ENCODE measurements around the gene SLIT3.

SLIT3 gene

DNA sequence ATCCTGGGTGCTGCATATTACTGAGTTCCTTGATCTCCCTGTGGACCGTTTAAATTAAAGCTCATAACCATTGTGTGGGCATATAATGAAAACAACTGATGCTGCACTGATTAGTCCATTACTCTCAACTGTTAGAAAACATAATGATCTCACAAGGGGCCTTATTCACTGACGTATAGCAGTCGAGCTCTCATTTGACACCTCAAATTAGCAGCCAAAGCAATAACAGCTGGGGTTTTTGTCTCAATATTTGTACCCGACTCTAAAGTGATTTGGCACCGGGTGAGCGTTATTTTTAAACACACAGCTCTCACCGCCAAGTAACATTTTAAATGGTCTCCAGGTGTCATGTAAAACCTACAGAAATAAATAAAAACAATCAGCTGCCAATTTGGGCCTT, 469.6 kb downstream of the SLIT3 start:
- DNase-seq (ENCODE audit: low read depth in 3 of 3), result no peak

DNA sequence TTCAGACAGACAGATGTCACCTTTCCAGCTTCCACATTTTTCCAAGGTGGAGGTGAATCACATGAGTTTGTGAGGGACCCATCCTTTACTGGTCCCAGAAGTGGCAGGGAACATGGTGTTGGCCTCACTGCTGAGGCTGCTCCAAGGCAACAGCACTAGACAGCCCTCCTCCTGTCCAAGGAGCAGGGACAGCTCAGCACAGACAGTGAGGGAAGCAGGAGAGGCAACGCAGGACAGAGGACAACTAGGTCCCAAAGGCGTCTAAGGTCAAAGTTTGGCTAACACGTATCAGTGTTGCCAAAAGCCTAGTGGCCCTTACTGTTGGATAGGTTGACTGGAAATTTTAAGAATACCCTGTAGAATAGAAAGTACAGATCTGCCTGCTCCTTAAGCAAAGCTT, 470.1 kb downstream of the SLIT3 start:
- DNase-seq (ENCODE audit: low read depth in 3 of 3), result no peak

DNA sequence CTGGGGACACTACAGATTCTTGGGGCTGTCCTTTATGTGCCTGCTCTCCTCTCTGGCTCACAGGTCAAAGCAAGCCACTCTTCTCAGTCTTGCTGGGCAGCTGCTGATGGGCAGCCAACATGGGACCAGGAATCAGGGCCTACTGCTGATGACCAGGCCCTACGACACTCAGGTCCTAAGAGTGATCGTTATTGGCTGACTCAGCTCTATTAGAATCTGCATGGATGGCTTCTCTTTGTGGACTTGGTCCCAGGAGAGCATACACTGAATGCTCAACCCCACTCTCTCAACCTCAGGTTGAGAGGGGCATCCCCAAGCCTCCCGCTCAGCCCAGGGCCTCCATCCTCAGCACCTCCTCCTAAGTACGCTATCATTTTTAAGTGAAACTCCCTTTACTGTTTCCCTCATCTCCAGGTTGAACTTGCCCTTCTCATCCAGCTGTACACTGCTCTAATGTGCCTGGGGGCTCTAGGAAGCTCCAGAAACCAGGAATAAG, 471.0 kb downstream of the SLIT3 start:
- DNase-seq (ENCODE audit: low read depth in 3 of 3), result no peak

DNA sequence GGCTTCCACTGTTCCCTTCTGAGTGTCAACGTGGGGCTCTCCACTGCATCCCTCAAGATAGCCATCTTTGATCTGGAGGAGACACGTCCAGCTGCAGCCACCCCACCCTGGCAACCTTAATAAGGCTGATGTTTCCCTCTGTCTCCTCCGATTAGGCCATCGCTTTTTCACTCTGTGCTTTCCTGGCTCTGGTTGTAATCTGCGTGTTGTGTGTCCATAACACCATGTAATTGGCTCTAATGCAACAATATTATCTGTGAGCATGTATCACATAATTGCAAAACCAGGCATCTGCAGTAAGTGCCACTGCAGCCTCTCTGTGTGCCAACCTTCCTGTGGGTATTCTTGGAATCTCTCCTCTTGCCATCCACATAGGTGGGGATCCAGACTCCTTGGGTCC, 471.9 kb downstream of the SLIT3 start:
- no peak for DNase-seq (ENCODE audit: low read depth in 3 of 3)

DNA sequence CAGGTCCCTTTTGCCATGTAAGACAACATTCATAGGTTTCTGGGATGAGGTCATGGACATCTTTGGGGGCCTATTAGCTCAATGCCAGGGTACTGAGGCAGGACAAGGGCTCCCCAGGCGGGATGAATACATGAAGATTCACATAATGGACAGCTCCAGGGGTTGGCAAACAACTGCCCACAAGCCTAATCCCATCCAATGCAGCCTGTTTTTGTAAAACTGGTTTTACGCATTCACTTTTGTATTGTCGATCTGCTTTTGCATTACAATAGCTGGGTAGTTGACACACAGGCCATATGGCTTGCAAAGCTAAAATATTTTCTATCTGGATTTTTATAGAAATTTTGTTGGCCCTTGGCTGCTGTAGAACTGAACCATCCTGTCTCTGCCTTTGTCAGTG, 473.3 kb downstream of the SLIT3 start:
- no peak for DNase-seq (ENCODE audit: low read depth in 3 of 3)

DNA sequence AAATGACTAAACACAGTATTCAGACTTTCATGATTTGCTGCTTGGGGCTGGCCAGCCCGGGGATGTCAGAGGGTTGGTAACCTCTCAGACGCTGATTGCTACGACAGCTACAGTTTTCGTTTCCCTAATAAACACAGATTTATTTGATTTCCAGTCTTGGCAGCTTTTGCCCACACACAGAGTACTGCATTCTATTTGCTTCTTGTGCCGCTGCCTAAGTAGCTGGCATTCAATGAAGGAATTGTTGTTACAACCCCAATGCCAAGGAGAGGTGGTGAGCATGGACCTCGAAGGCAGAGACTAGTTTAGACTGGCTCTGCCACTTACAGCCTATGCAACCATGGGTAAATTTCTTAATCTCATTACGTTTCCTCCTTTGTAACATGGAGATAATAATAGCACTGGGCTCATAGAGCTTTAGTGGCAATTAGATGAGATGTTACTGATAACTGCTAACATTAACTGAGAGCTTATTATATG, 474.7 kb downstream of the SLIT3 start:
- no peak for DNase-seq (ENCODE audit: low read depth in 3 of 3)

DNA sequence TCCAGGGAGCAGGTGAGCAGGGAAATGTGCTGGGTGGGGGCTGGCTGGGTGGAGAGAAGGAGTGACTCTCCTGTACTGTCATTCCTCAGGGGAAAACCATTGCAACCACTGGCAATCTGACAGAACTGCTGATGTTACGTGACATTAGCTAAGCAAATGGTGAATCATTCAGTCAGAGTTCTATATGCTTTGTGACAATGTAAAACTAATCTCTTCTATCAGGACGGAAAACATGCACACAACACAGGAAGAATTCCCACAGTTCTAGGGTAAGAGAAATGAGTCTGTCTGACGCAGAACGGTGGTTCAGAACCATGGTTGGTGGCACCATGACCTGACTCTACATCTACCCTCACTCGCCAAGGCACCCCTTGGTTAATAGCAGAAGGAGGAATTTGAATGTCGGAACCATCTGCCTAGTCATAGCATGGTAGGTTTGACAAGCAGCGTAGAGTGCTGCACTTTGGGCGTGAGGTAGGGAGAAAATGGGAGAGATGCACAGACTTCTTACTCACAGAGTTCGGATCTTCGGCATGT, 478.1 kb downstream of the SLIT3 start:
- no peak for DNase-seq (ENCODE audit: low read depth in 3 of 3)

DNA sequence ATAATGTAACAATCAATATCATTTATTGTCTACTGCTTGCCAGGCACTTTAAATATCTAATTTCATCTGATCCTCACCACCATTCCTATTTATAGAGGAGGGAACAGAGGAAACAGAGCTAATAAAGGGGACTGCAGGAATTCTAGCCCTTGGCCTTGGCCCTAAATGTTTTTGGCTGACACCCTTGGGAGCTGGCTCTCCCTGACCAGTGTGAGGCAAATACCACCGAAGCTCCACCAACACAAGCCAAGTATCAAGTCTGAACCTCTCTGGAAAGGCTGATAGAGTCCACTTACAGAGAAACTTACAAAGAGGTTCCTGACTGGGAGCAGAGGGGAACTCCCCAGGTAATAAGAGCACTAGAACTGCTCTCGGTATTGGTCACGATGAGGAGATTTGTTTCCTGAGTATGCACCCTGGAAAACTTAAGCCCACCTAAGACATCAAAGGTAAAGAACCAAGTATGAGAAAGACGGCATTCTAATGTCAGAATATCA, 478.6 kb downstream of the SLIT3 start:
- DNase-seq (ENCODE audit: low read depth in 3 of 3), result no peak

DNA sequence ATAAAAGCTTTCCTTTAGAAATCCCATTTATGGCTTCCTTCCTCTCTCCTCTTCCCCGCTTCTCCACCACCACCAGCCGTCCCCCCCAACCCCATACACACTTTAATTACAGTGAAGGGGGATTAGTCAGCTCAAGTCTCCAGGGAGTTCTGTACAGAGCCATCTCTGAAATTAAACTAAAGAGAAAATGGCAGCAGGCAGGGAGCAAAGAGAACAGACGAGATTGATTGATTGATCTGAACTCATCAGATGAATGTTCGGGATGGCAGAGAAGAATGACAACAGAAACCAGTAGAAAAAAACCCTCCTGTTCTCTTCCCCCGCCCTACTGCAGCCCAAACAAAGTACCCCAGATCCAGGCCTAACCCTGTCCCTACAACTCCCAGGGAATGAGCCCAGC, 480.1 kb downstream of the SLIT3 start:
- DNase-seq (ENCODE audit: low read depth in 3 of 3), result no peak

DNA sequence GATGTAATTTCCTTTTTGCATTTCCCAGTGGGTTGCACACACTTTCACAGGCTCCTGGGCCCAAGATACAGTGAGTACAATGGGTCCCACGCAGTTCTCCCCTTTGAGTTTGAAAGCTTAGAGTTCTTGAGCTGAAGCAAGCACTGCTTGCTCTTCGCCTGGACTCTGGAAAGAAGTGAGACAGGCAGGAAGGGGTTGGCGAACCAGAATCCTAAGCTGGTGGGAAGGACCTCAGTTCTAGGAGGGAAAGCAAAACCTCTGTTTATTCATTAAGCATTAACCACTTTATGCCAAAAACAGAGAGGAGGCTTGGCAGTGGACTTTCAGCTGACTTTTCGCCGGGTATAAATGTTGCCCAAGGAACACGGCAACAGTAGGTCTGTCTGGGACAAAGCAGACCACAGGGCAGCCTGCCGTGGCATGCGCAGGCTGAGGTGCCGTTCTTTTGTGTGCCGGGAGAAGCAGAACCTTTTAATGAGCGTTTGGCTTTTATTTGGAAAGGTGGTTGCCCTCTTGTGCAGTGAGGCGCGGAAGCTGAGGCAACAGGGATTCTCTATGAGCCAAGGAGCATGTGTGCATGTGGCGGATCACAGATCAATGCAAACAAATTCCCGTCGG, 481.8 kb downstream of the SLIT3 start:
- no peak for DNase-seq (ENCODE audit: low read depth in 3 of 3)

DNA sequence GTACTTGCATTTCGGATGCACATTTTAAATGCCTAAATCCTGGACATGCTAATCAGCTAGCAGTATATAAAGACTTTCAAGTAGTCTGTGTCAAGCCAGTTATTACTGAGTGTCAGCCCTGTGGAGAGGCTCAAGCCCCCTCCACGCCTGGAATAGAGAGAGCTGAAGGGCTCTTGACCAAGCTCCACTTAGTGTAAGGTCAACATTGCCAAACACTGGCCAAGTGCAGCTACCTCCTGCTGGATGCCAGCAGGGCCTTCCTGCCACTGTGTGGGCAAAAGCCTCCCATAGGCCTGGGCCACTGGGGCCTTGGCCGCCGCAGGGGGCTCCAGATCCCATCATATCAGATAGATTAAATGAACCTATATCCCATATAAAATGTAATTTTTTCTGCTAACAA, 482.4 kb downstream of the SLIT3 start:
- DNase-seq (ENCODE audit: low read depth in 3 of 3), result no peak

DNA sequence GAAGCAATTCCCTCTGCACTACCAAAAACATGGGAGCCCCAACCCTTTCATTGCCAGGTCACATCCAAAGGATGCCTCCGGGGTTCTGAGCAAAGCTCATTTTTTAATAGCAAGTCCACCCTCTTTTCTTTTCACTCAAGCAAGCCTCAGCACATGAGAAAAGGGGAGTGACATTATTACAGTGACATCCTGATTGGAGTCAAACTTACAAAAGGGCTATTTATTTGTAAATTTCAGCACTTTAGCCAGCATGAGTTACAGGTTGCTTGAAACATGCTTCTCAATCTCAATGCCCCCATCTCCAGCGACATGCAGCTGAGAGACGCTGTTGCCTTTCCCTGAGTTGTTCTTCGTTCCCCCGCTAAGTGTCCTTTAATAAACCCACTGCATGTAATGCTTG, 483.3 kb downstream of the SLIT3 start:
- no peak for DNase-seq (ENCODE audit: low read depth in 3 of 3)

DNA sequence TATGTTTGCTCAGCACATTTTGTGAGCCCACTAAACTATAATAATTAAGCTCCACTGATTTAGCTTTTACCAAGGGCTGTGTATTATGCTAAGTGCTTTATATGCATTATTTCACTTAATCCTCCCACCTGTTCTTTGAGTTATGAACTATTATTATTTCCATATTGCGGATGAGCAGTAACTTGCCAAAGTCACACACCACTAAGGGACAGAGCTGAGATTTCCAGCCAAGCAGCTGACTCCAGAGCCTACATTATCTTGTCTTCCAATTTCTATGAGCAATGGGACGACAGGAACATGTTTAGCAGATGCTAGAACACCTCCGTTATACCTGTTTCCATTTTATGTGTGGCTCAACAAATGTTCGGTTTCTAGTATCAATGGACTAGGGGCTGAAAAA, 484.3 kb downstream of the SLIT3 start:
- no peak for DNase-seq (ENCODE audit: low read depth in 3 of 3)

DNA sequence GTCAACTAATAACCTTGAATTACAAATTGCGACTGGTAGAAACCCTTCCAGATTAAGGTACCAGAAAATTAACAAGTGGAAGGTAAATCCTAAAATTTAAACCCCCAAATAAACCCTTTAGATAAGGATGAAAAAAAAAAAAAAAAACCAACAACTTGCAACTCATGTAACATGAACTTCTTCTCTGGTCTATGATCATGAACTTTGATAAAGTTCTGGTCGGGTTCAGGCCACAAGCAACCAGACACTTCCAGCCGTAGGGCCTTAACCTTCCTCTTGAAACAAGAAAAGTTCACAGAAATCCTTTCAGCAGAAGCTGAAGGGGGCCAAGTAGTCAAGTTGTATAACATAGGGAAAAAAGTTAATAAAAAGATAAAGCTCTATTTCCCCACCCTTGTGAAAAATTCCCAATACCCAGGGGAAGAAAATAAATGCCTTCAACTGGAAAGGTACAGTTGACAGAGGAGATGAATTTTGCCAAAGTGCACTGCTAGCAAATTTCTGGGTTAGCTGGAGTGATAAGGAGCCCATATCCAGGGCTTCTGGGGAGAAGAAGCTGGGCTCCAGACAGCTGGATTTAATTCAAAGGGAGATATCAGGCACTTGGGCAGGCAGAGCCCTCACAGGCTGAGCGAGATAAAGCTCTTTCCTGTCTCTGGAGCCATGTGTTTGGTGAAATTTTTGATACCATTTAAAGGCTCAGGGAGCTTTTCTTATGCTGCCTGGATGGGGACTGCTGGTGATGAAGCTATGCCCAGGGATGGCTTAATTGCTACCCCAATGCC, 487.6 kb downstream of the SLIT3 start:
- DNase-seq (ENCODE audit: low read depth in 3 of 3), result no peak

DNA sequence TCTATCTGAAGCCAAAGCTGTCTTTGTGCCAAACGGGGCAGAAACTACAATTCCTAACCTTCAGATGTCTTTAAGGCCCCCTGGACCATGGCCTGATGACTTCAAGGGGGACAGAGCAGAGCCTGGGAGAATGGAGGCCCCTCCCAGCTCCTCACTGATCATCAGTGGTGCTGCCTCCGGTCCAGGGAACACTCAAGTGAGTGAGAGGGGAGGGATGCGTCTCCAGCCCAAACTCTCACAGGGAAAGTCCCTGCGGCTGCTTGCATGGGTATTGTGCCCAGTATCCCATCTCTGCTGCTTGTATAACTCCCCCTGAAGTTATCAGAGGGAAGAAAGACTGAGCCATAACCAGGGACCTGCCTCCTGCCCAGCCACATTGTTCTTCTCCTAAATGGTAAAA, 490.3 kb downstream of the SLIT3 start:
- DNase-seq (ENCODE audit: low read depth in 3 of 3), result no peak

DNA sequence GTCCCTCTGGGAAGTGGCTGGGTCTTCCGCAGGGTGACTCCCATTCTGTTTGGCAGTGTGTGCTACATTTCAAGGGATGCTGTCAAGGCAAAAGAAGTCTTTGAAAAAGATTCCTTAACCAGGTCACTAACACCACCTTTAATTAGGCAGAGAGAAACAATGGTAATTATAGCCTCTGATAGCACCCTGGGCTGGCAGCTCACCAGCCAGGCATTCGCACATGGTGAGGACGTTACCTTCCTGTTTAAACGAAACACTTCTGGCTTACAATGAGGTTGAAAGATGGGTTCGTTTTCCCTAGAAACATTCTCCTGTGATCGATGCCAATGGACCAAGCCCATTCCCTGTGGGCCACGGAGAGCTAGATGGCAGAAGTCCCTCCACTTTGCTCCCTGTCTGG, 491.7 kb downstream of the SLIT3 start:
- no peak for DNase-seq (ENCODE audit: low read depth in 3 of 3)

DNA sequence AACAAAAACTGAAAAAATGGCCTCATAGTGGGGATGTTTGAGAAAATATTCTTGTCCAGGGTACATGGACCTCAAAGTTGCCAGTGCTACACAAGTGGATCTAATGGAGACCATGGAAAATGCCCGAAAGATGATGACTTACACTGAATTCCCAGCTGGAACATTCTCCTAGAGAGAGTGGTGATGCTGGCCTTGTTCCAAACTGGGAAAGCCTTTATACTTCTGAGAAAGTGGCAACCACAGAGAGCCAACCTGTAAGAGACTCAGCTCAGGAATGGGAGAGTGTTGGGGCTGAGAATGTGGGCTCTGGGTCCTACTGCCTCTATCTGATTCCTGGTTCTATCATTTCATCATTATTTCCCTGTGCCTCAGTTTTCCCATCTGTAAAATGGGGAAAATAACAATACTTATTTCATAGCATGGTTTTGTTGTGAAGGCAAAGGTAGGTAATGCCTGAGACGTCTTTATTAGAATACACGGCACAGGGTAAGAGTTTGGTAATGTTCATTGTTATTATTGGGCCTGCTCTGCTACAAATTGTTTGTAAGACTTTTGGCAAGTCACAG, 492.8 kb downstream of the SLIT3 start:
- no peak for DNase-seq (ENCODE audit: low read depth in 3 of 3)

DNA sequence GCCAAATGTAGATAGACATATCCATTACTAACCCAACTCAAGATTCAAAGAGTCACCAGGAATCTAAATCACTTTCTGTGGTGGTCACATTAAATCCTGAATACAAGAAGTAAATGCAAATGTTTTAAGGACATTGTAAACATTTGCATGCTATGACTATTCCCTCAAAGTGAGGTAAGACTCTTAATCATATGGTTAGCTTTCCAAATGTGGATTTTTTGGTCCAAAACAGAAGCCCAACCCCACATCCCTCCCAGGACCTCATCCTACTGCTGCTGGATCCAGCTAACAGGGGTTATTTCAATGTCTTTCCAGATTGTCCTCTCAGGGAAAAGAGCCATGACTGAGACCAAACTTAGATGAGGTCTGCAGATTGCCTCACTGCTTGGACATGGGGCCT, 493.7 kb downstream of the SLIT3 start:
- DNase-seq (ENCODE audit: low read depth in 3 of 3), result no peak

DNA sequence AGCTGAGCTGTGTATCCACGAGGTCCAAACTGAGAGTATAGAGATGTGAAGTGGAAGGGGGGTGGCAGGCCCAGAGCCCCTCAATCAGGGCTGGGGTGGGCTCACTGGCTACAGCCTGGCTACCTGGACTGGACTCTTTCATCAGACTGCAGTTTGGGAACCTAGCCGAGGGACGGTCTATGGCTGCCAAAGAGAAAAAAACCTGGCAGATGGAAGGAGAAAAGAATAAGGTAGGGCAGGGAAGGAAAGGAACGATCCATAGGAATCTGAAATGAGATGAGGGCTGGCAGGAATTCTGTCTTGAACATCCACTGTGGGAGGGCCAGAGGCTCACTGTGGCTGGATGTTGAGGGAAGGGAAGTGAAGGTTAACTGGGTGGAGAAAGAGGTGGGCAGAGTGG, 497.4 kb downstream of the SLIT3 start:
- no peak for DNase-seq (ENCODE audit: low read depth in 3 of 3)

DNA sequence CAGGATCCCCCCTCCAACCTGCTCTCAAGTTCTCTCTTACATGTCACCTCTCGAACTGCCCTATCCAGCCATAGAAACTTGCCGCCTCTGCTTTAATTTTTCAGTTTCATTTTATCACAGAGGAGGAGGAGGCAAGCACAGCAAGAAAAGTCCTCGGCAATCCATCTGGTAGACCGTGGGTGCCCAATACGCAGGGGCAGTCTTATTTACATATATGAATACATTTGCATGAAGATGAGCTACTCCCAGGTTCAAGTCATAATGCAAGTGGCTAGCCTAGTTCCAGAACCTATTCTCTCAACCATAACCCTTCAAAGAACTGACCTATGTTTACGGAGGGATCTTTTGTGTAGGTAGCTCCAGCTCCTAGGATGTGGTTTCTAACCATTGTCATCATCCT, 498.6 kb downstream of the SLIT3 start:
- no peak for DNase-seq (ENCODE audit: low read depth in 3 of 3)

DNA sequence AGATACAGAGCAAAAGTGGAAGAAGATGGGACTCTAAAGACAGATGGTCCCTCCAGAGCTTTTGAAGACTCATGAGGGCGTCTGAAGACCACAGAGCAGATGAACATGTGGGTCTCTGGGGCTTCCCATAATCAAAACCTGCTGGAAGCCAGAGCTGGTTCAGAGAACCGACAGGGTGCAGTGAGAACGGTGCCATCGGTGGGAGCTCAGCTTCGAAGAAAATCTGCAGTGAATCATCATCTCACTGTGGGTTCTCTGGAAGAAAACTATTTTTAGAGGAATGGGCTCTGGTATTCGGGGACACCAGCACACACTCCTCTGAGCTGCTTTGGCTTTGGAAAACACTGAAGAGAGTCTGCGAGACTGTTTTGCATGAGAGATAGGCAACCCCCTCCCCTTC, 499.4 kb downstream of the SLIT3 start:
- DNase-seq (ENCODE audit: low read depth in 3 of 3), result no peak

DNA sequence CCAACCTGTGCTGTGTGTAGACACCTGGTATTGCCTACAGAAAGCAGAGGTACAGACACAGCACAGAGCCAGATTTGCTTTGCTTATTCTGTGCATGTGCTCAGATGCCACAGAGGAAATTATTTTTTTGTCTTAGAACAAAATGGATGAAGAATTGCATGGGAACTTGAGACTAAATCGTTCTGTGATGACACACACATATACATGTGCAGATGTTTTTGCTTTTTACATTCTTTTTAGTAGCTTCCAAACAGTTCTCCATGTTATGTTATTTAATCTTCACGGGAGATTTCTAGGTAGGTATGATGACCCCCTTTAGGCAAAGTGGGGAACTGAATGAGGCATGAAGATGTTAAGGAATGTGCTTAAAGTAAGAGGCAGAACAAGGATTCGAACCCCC, 500.2 kb downstream of the SLIT3 start:
- DNase-seq (ENCODE audit: low read depth in 3 of 3), result no peak

Data from stimulated activated CD4-positive, alpha-beta T cell treated with anti-CD3 and anti-CD28 coated beads, TNF-alpha, amount 100 ng/mL, for 4 hours (primary cell).